ENCODE data around the gene LSP1.

DNA sequence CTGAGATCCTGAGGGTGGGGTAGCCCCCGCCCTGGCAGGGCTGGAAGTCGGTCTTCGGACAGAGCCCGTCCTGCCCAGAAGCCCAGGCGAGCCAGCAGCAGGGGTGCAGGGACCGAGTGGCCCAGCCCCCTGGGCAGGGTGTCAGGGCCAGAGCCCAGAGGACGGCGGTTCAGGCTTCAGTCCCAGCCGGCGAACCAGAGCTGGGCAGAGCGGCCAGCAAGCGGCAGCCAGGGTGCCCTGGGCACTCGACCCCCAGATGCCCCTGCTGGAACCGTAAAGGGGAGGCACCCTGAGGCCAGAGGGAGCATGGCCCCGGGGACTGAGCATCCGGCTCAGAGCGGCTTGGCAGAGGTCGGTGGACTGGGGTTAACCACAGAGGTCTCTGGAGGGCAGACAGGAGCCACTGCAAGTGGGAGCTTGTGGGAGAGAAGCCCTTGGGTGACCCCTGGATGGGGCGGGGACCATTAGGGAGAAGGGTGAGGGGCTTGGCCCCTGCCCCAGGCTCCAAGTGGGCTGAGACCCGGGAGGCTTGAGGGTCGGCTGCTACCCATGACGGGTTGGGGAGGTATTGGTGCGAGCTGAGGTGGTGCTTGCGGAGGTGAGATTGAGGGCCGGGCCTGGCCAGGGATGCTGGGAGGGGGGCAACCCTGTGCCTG, 15.9 kb downstream of the LSP1 start:
- TF ChIP-seq POLR2A (IDR thresholded peaks at IDR 0.05; ENCODE audit: control extremely low read depth in 1 of 2, low read depth in 2 of 2, low read length in 2 of 2) = no peak
- TF ChIP-seq ZNF274 (IDR thresholded peaks at IDR 0.05; ENCODE audit: borderline replicate concordance, extremely low read depth, low read length) = no peak
- no peak for TF ChIP-seq BACH1 (IDR thresholded peaks at IDR 0.05; ENCODE audit: low read length)

Measured in H1 (cell line).